ENCODE data around the gene SPATA24.

DNA sequence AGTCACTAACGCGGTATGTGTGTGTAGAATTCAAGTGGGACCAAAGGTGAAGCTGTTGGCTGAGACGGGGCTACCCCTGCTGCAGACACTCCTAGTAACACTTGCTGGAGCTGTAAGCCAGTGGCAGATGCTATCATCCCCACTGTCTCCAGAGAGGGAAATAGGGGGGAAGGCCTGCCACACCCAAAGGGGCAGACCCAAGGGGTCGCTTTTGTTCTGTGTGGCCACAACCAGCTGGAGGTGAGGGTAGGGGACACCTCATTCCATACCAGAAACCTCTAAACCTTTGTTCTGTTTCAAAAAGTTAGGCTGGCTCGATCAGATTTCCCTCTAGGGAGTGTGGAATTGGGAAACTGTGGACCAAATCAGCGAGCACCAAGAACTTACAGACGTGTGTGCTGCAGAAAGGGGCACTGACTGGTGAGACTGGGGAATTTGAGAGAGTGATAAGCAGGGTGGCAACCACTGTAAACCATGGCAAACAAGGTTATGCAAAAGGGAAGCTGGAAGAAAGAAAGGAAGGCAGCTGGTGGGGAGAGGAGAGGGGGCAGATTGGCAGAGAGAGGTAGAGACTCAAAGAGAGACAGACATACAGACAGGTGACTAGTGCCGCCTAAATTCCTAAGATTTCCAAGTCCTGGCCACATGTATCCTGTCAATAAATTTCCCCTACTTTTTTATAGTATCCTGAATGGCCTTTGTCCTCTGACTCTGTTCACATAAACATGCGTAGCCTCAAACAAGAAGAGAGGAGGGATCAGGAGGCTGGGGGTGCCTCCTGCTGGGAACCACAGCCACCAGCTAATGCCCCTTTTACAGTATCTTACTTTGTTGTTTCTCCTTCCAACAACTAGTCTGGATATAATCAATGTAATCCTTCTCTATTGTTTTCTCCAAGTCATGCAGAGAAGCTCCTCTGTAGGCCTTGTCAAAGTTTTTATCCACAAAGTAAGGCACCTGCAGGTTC is 15.6 kb upstream of the SPATA24 start:
- TF ChIP-seq, protein P1, sequence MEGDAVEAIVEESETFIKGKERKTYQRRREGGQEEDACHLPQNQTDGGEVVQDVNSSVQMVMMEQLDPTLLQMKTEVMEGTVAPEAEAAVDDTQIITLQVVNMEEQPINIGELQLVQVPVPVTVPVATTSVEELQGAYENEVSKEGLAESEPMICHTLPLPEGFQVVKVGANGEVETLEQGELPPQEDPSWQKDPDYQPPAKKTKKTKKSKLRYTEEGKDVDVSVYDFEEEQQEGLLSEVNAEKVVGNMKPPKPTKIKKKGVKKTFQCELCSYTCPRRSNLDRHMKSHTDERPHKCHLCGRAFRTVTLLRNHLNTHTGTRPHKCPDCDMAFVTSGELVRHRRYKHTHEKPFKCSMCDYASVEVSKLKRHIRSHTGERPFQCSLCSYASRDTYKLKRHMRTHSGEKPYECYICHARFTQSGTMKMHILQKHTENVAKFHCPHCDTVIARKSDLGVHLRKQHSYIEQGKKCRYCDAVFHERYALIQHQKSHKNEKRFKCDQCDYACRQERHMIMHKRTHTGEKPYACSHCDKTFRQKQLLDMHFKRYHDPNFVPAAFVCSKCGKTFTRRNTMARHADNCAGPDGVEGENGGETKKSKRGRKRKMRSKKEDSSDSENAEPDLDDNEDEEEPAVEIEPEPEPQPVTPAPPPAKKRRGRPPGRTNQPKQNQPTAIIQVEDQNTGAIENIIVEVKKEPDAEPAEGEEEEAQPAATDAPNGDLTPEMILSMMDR (conservative IDR thresholded peaks at IDR 0.05; ENCODE audit: low read depth, low read length): no peak
- TF ChIP-seq EZH2 (IDR thresholded peaks at IDR 0.05; ENCODE audit: low read length, unreplicated experiment): no peak
- no peak for TF ChIP-seq EZH2phosphoT487 (IDR thresholded peaks at IDR 0.05; ENCODE audit: borderline replicate concordance, low read length)
